HG02943 (cell line): ENCODE data around the gene MMP8.

Experiments used
- ATAC-seq: cut with Tn5 transposase; IDR thresholded peaks from one replicate; pipeline ENCODE4 v1.9.1; 2021; ENCODE audit warnings: mild to moderate bottlenecking, low read depth, moderate library complexity; ENCODE audit not compliant: unreplicated experiment

MMP8 gene

GRCh38 chr11:102727890-102728289 is 3.1 kb upstream of the MMP8 start:
- no peak for ATAC-seq

DNA sequence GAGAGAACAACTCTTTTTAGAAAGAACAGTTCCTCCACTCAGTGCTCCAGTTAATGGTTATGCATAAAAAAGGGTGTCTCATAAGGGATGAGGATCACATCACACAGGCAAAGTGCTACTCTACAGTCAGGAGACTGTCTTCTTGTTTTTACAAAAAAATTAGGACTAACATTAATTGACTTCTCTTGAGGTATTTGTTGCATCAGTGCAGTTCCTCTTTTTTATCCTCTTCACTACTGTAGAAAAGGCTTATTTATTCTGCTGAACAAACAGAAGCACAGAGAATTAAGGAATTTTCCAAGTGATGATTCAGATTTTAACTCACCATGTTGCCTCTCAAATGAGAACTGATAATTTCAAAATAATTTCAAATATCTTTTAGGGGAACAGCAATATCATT is 1.9 kb downstream of the MMP8 start:
- no peak for ATAC-seq

- no peak for ATAC-seq
Measured at GRCh38 chr11:102719620-102720277, 5.0 kb downstream of the MMP8 start.

- no peak for ATAC-seq
Measured at GRCh38 chr11:102717280-102717679, 7.5 kb downstream of the MMP8 start.

GRCh38 chr11:102716527-102716926 is 8.2 kb downstream of the MMP8 start:
- no peak for ATAC-seq

GRCh38 chr11:102712137-102712536 is 12.6 kb downstream of the MMP8 start:
- ATAC-seq, result no peak

- ATAC-seq, result no peak
Measured at GRCh38 chr11:102709201-102709945, 15.4 kb downstream of the MMP8 start.

DNA sequence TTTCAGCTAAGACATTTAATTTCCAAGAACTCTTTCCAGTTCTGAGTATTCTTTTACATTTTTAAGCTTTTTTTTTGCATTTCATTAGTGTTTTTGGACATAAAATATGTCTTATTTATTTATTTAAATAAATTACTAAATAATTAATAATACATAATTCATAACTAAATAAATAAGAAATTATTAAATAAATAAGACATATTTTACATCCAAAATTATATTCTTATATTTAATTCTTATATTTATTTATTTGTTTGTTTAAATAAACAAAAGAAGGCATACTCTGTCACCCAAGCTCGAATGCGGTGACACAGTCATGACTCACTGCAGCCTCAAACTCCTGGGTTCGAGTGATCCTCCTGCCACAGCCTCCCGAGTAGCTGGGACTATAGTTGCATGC is 16.1 kb downstream of the MMP8 start:
- ATAC-seq, result no peak

GRCh38 chr11:102705626-102706025 is 19.1 kb downstream of the MMP8 start, which contains the start of gene MMP27:
TSS of gene MMP27 (minus strand) at chr11:102705769. CDS start at chr11:102705714, 55 bp downstream.
- no peak for ATAC-seq

- ATAC-seq, result no peak
Measured at GRCh38 chr11:102704841-102705240, 19.9 kb downstream of the MMP8 start.

DNA sequence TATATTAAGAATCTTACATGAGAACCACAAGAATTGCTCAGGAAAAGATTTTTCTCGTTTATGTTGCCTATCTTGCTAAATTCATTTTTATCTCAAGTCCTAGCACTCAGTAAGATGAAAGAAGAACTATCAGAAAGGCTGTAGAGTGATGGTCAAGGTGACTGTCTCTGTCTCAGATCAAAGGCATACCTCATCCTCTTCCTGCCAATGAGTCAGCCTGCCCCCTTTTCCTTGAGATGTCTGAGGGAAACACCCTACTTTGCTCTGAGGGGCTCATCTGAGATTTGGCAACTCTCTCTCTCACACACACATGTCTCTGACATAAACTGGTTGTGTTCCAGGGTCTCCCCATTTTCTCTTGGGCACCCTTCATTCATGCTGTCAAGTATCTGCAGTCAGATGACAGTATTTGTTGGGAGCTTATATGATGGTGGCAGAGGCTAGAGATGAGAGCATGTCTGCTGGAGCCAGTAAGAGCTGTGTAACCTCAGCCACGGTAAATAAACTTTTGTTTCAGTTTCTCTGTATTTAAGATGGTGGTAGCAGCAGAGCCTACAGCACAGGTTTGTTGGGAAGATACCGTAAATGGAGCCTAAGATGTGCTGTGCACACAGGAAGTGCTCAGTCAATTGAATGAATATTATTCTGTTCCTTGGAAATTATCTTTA is 20.8 kb downstream of the MMP8 start:
- ATAC-seq, result no peak

GRCh38 chr11:102695201-102695600 is 29.6 kb downstream of the MMP8 start:
- ATAC-seq, result no peak

DNA sequence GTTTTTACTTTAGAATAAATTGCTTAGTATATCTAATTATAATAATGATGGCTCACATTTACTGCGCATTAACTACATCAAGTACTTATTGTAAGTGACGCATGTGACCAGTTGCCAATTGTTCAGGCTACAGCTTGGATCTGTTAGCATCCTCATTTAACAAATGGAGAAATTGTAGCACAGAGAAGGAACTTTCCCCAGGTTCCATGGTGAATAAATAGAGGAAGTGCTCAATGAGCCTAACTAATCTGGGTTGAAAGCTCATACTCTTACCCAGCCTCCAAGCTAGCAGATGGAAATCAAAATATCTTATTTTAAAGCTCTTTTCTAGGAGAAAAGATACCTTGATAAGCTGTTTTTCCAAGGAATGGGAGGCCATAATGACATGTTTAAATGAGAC is 39.0 kb downstream of the MMP8 start:
- no peak for ATAC-seq

- ATAC-seq, result no peak
Measured at GRCh38 chr11:102685338-102685737, 39.4 kb downstream of the MMP8 start.

- no peak for ATAC-seq
Measured at GRCh38 chr11:102683277-102683676, 41.5 kb downstream of the MMP8 start.

GRCh38 chr11:102680945-102681344 is 43.8 kb downstream of the MMP8 start:
- no peak for ATAC-seq

DNA sequence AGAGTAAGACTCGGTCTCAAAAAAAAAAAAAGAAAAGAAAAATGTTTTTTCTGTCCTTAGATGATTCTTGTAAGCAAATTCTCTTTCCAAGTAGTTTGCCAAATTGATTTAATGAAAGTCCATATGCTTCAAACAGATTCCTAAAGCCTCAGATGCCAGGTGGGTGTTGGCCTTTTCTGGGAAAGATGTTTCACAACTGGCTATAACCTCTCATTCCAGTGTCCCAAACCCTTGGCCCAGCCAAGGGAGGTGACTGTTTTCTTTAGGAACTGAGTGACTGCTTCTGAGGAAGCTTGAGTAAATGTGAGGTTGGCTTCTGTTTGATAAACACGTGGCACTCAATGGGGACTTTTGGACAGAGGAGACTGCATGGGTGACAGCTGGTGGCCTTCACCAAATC is 46.7 kb downstream of the MMP8 start:
- no peak for ATAC-seq

DNA sequence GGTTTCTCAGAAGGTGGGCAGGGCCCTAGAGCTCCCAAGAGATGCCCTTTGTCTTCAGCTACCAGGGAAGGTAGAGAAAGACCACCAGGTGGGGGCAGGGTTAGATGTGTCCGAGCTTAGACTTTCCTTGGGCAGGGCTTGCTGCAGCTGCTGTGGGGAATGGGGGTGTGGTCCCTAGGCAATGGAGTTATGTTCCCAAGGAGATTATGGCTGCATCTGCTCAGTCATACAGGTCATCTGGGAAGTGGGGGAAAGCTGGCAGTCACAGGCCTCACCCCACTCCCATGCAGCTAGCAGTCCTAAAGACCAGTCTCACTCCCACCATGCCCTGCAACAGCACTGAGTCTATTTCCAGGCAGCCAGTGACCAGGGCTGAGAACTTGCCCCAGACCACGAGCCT is 48.7 kb downstream of the MMP8 start:
- ATAC-seq, result no peak

- no peak for ATAC-seq
Measured at GRCh38 chr11:102669664-102670063, 55.1 kb downstream of the MMP8 start.

DNA sequence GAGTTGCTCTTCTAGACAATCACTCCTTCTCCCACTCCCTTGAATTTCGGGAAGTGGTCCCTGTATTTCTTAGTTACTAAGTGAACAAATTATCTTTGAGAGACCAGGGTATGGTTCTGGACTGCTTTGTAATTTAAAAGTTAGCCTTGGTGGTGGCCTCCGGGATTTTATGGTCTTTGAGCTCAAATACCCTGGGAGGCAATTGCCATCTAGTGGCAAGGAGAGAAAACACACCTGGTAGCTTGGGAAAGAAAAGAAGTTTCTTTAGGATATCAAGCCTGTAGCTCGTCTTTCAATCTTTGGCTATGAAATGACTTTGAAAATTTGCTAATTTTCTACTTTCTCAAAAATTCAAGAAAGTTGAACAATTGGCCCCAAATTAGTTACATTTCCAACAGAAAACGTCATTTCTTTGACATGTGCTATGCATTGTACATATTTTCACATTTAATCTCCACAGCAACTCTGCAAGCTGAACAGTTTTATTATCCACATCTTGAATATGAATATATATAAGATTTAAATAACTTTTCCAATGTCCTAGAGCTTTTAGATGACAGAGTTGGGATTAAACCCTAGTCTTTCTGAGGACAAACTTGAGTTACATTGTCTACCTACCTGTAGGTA is 58.3 kb downstream of the MMP8 start:
- peak; percentile 69 for ATAC-seq
